GM18508 (cell line): ENCODE measurements around the gene HSFX1.

Experiments used
- ATAC-seq: cut with Tn5 transposase; IDR thresholded peaks from one replicate; pipeline ENCODE4 v1.9.1; 2021; ENCODE audit warnings: moderate number of reproducible peaks; ENCODE audit not compliant: insufficient read depth, unreplicated experiment

Gene HSFX1

GRCh38 chrX:149803458-149804062 is 29.7 kb downstream of the HSFX1 start:
- no peak for ATAC-seq

GRCh38 chrX:149804102-149804501 is 30.2 kb downstream of the HSFX1 start:
- ATAC-seq = no peak

- ATAC-seq = no peak
Measured at GRCh38 chrX:149807747-149808458, 34.0 kb downstream of the HSFX1 start.

- no peak for ATAC-seq
Measured at GRCh38 chrX:149818652-149819051, 44.8 kb downstream of the HSFX1 start.

GRCh38 chrX:149819371-149819770 is 45.5 kb downstream of the HSFX1 start:
- ATAC-seq = no peak

- ATAC-seq = no peak
Measured at GRCh38 chrX:149825424-149825823, 51.6 kb downstream of the HSFX1 start.
